Neuronal stem cell (in vitro differentiated cells): ENCODE data around the gene APPBP2.

ENCODE experiments used
- DNase-seq: peaks from one replicate; pipeline ENCODE4 v3.0.0-alpha.2; 2013; ENCODE audit warnings: low spot score
- H2AFZ ChIP-seq: one replicate; pipeline ENCODE4 v1.6.1; 2013; ENCODE audit warnings: mild to moderate bottlenecking, low read length, inconsistent platforms
- H2AK5ac ChIP-seq: 2 replicates; pipeline ENCODE4 v1.6.1; 2013; ENCODE audit warnings: low read depth, mild to moderate bottlenecking, inconsistent platforms, low read length, moderate library complexity, mixed read lengths
- H2BK120ac ChIP-seq: 2 replicates; pipeline ENCODE4 v1.6.1; 2013; ENCODE audit warnings: low read depth, mild to moderate bottlenecking, inconsistent platforms, low read length, moderate library complexity, mixed read lengths
- H2BK12ac ChIP-seq: one replicate; pipeline ENCODE4 v1.6.1; 2013; ENCODE audit warnings: low read length, inconsistent platforms
- H2BK15ac ChIP-seq: 2 replicates; pipeline ENCODE4 v1.6.1; 2013; ENCODE audit warnings: mild to moderate bottlenecking, low read length, inconsistent platforms, mixed read lengths
- H2BK5ac ChIP-seq: one replicate; pipeline ENCODE4 v1.6.1; 2013; ENCODE audit warnings: inconsistent platforms, mild to moderate bottlenecking, low read length, moderate library complexity
- H3K14ac ChIP-seq: one replicate; pipeline ENCODE4 v1.6.1; 2013; ENCODE audit warnings: low read length, inconsistent platforms
- H3K18ac ChIP-seq: 2 replicates; pipeline ENCODE4 v1.6.1; 2013; ENCODE audit warnings: low read length, inconsistent platforms
- H3K23ac ChIP-seq: 2 replicates; pipeline ENCODE4 v1.6.1; 2013; ENCODE audit warnings: low read depth, mild to moderate bottlenecking, mixed read lengths, low read length, inconsistent platforms; ENCODE audit not compliant: poor library complexity
- H3K27ac ChIP-seq: replicated peaks from 3 replicates; pipeline ENCODE4 v1.5.1; 2013; ENCODE audit warnings: low read length, inconsistent platforms
- H3K27me3 ChIP-seq, 3 experiments: 2 replicates each; pipeline ENCODE4 v1.6.1; 2013; ENCODE audit warnings: low read length in 3 of 3, mild to moderate bottlenecking in 2 of 3, inconsistent platforms in 1 of 3, low read depth in 1 of 3, mixed read lengths in 1 of 3, moderate library complexity in 1 of 3; ENCODE audit not compliant: control insufficient read depth in 3 of 3, insufficient read depth in 3 of 3
- H3K36me3 ChIP-seq, 2 donors: replicated peaks in 1 of 2; 2 replicates each; pipeline ENCODE4 v1.6.1; 2013; ENCODE audit warnings: low read length in 2 of 2; ENCODE audit not compliant: control insufficient read depth in 2 of 2, insufficient read depth in 2 of 2
- H3K4ac ChIP-seq: 2 replicates; pipeline ENCODE4 v1.6.1; 2013; ENCODE audit warnings: inconsistent platforms, mild to moderate bottlenecking, low read length, moderate library complexity
- H3K4me1 ChIP-seq, 2 donors: 1 replicate in 1 of 2; 2 replicates in 1 of 2; pipeline ENCODE4 v1.6.1; 2013; ENCODE audit warnings: low read length in 2 of 2, low read depth in 1 of 2; ENCODE audit not compliant: control insufficient read depth in 2 of 2, insufficient read depth in 1 of 2
- H3K4me2 ChIP-seq: one replicate; pipeline ENCODE4 v1.6.1; 2013; ENCODE audit warnings: mild to moderate bottlenecking, low read length, inconsistent platforms; ENCODE audit not compliant: insufficient read depth, poor library complexity, severe bottlenecking
- H3K4me3 ChIP-seq, 2 donors: 2 replicates each; pipeline ENCODE4 v1.5.1; 2013; ENCODE audit warnings: low read length in 2 of 2, mild to moderate bottlenecking in 2 of 2, inconsistent platforms in 1 of 2, moderate library complexity in 1 of 2
- H3K79me1 ChIP-seq: one replicate; pipeline ENCODE4 v1.6.1; 2013; ENCODE audit warnings: low read depth, mild to moderate bottlenecking, inconsistent platforms, low read length, moderate library complexity
- H3K9ac ChIP-seq: one replicate; pipeline ENCODE4 v1.6.1; 2013; ENCODE audit warnings: mild to moderate bottlenecking, low read depth, low read length, inconsistent platforms; ENCODE audit not compliant: poor library complexity
- H3K9me3 ChIP-seq, 2 donors: replicated peaks in 1 of 2; 2 replicates each; pipeline versions ENCODE3 to v1.6.1; 2013; ENCODE audit warnings: low read length in 2 of 2, mild to moderate bottlenecking in 2 of 2, inconsistent platforms in 1 of 2, low read depth in 1 of 2, mixed read lengths in 1 of 2, moderate library complexity in 1 of 2; ENCODE audit not compliant: control insufficient read depth in 2 of 2, insufficient read depth in 1 of 2
- H4K8ac ChIP-seq: one replicate; pipeline ENCODE4 v1.6.1; 2013; ENCODE audit warnings: low read depth, mild to moderate bottlenecking, inconsistent platforms, low read length, moderate library complexity
- H4K91ac ChIP-seq: one replicate; pipeline ENCODE4 v1.6.1; 2013; ENCODE audit warnings: low read length, low read depth, mild to moderate bottlenecking, inconsistent platforms; ENCODE audit not compliant: poor library complexity
- WGBS, 2 donors: extraction: QIAGEN DNeasy Blood & Tissue Kit; methylation state at CpG; one replicate each; pipeline ENCODE4 v1.1.7; 2013; ENCODE audit warnings: missing lambda C conversion rate in 2 of 2, mixed read lengths in 1 of 2; ENCODE audit not compliant: insufficient read length in 2 of 2, insufficient replicate concordance in 1 of 2; ENCODE audit errors: extremely low coverage in 2 of 2; 5-methylcytosine and 5-hydroxymethylcytosine counted together

Gene APPBP2

DNA sequence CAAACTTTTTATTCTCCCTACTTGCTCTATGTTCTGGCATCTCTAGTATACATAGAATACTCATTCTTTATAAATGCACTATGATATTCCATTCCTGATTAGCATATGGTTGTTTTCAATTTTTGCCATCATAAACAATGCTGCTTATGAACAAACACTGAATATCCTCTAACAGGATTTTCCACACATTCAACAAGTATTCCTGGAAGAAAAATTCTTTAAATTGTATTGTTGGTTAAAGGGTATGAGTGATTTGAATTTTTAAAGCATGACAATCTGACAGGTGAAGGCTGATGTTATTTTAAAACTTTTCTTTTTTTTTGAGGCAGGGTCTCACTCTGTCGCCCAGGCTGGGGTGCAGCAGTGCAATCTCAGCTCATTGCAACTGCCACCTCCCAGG lies 11.5 kb downstream of the APPBP2 start:
- no peak overlapping the region for H2BK120ac ChIP-seq
- H4K8ac ChIP-seq: no peak overlapping the region
- no peak overlapping the region for H3K27ac ChIP-seq
- no peak overlapping the region for H2AFZ ChIP-seq
- H3K4me2 ChIP-seq: no peak overlapping the region
- no peaks in the 10 kb centered on the region for H3K27me3 ChIP-seq
- no peak for DNase-seq
- no peak overlapping the region for H3K18ac ChIP-seq
- H3K14ac ChIP-seq: no peak overlapping the region
- peaks cover 5 to 80% of the 10 kb centered on the region in 2 donors for H3K36me3 ChIP-seq
- H4K91ac ChIP-seq: no peak overlapping the region
- no peak overlapping the region for H3K4ac ChIP-seq
- no peak overlapping the region for H2BK15ac ChIP-seq
- H3K4me1 ChIP-seq: no peaks in the 10 kb centered on the region
- no peak overlapping the region for H2AK5ac ChIP-seq
- H3K79me1 ChIP-seq: peaks cover 5% of the 10 kb centered on the region
- no peak overlapping the region for H3K9ac ChIP-seq
- H3K4me3 ChIP-seq: no peak overlapping the region
- no CpG with 5 or more reads among the region's 1 CpG for WGBS, 2 donors
- H3K23ac ChIP-seq: no peak overlapping the region
- H2BK12ac ChIP-seq: no peak overlapping the region
- H3K9me3 ChIP-seq: no peaks in the 10 kb centered on the region
- no peak overlapping the region for H2BK5ac ChIP-seq

DNA sequence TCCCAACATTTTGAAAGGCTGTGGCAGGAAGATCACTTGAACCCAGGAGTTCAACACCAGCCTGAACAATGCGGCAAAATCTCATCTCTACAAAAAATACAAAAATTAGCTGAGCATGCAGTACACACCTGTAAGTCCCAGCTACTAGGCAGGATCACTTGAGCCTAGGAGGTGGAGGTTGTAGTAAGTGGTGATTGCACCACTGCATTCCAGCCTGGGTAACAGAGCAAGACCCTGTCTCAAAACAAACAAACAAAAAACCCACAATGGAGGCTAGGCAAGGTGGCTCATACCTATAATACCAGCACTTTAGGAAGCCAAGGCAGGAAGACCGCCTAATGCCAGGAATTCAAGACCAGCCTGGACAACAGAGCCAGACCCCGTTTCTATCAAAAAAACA lies 12.0 kb downstream of the APPBP2 start:
- Histone ChIP-seq H3K36me3 (peaks cover 5 to 75% of the 10 kb centered on the region in 2 donors), H3K79me1 (peaks cover 5% of the 10 kb centered on the region)

GRCh38 chr17:60513014-60513413 lies 13.0 kb downstream of the APPBP2 start:
- Histone ChIP-seq H3K4me3 (no peak overlapping the region), H3K4me2 (no peak overlapping the region), H3K23ac (no peak overlapping the region), H2AFZ (no peak overlapping the region), H2BK15ac (no peak overlapping the region), H3K79me1 (peaks cover 2% of the 10 kb centered on the region), H2AK5ac (no peak overlapping the region), H3K9me3 (no peaks in the 10 kb centered on the region), H4K8ac (no peak overlapping the region), H3K9ac (no peak overlapping the region), H3K18ac (no peak overlapping the region), H3K14ac (no peak overlapping the region), H3K4me1 (no peaks in the 10 kb centered on the region), H4K91ac (no peak overlapping the region), H3K36me3 (peaks cover 5 to 75% of the 10 kb centered on the region in 2 donors), H3K27me3 (no peaks in the 10 kb centered on the region), H2BK5ac (no peak overlapping the region), H3K27ac (no peak overlapping the region), H2BK12ac (no peak overlapping the region), H2BK120ac (no peak overlapping the region), H3K4ac (no peak overlapping the region)
- no CpG with 5 or more reads among the region's 11 CpGs for WGBS, 2 donors
- no peak for DNase-seq

More for the DNA sequence above, 12.0 kb downstream of the APPBP2 start:
- Histone ChIP-seq H2BK15ac (no peak overlapping the region), H3K9ac (no peak overlapping the region), H2BK120ac (no peak overlapping the region), H3K4me2 (no peak overlapping the region), H2BK5ac (no peak overlapping the region), H3K4me3 (no peak overlapping the region), H2AFZ (no peak overlapping the region), H4K8ac (no peak overlapping the region), H3K4me1 (no peaks in the 10 kb centered on the region), H4K91ac (no peak overlapping the region), H3K27me3 (no peaks in the 10 kb centered on the region), H3K23ac (no peak overlapping the region), H3K27ac (no peak overlapping the region), H2BK12ac (no peak overlapping the region), H3K4ac (no peak overlapping the region), H3K18ac (no peak overlapping the region), H3K14ac (no peak overlapping the region), H3K9me3 (no peaks in the 10 kb centered on the region), H2AK5ac (no peak overlapping the region)
- WGBS, 2 donors: no CpG with 5 or more reads among the region's 3 CpGs
- DNase-seq: no peak

- no peak for DNase-seq
- peaks cover 2% of the 10 kb centered on the region for H3K79me1 ChIP-seq
- peaks cover 5 to 57% of the 10 kb centered on the region in 2 donors for H3K36me3 ChIP-seq
- H3K27ac ChIP-seq: no peak overlapping the region
- H3K14ac ChIP-seq: no peak overlapping the region
- H2BK15ac ChIP-seq: no peak overlapping the region
- H2AFZ ChIP-seq: no peak overlapping the region
- no peak overlapping the region for H3K9ac ChIP-seq
- H3K9me3 ChIP-seq: no peaks in the 10 kb centered on the region
- no peak overlapping the region for H2AK5ac ChIP-seq
- H3K18ac ChIP-seq: no peak overlapping the region
- H3K4me2 ChIP-seq: no peak overlapping the region
- no peak overlapping the region for H2BK12ac ChIP-seq
- H2BK5ac ChIP-seq: no peak overlapping the region
- H3K23ac ChIP-seq: no peak overlapping the region
- no peak overlapping the region for H2BK120ac ChIP-seq
- H3K4ac ChIP-seq: no peak overlapping the region
- no peaks in the 10 kb centered on the region for H3K27me3 ChIP-seq
- no peak overlapping the region for H3K4me3 ChIP-seq
- H4K8ac ChIP-seq: no peak overlapping the region
- H3K4me1 ChIP-seq: no peaks in the 10 kb centered on the region
- H4K91ac ChIP-seq: no peak overlapping the region
Observed at GRCh38 chr17:60510723-60511122, 15.3 kb downstream of the APPBP2 start.
